ENCODE measurements around the gene C1orf56.

GRCh38 chr1:151009674-151010345, 37.7 kb upstream of the C1orf56 start:
- no peak for TF ChIP-seq CTCF (IDR thresholded peaks at IDR 0.05; ENCODE audit: poor library complexity, severe bottlenecking)
- TF ChIP-seq EZH2 (IDR thresholded peaks at IDR 0.05; ENCODE audit: borderline replicate concordance, insufficient read depth, low read length, poor library complexity, severe bottlenecking), result no peak
- no peak for TF ChIP-seq TAF1 (IDR thresholded peaks at IDR 0.05; ENCODE audit: low read depth)
- no peak for TF ChIP-seq EP300 (conservative IDR thresholded peaks at IDR 0.05; ENCODE audit: poor library complexity, severe bottlenecking)
- TF ChIP-seq POLR2AphosphoS5 (IDR thresholded peaks at IDR 0.05), result no peak
- TF ChIP-seq REST (IDR thresholded peaks at IDR 0.05; ENCODE audit: borderline replicate concordance), result no peak
- TF ChIP-seq RAD21 (conservative IDR thresholded peaks at IDR 0.05), result no peak
- no peak for TF ChIP-seq MXI1 (conservative IDR thresholded peaks at IDR 0.05; ENCODE audit: poor library complexity, severe bottlenecking)
- no peak for TF ChIP-seq SMC3 (conservative IDR thresholded peaks at IDR 0.05; ENCODE audit: poor library complexity)
